Heart right ventricle (tissue), 16 donors: ENCODE results near the gene LHFPL3. TPM values are rescaled to one million over a fixed set of nuclear protein-coding genes. Genes with fewer than 3 reads are reported as not detected.

ENCODE experiments used
- ATAC-seq, 8 donors: fragments of 200-7000 bp; cut with Tn5 transposase; one replicate each; pipeline ENCODE4 v1.9.1; 2020; ENCODE audit warnings: mild to moderate bottlenecking in 8 of 8, moderate library complexity in 8 of 8, moderate number of reproducible peaks in 1 of 8
- DNase-seq, 2 donors: peaks; one replicate each; pipeline ENCODE4 v3.0.0-alpha.2; 2020
- H3K27ac ChIP-seq, 10 donors: fragments of 200-600 bp; sonication (generic) in 2 of 10; one replicate each; pipeline versions ENCODE4 v1.5.0 to v1.8.0; 2020 to 2022; ENCODE audit warnings: mild to moderate bottlenecking in 3 of 10
- H3K27me3 ChIP-seq, 7 donors: fragments of 200-600 bp; one replicate each; pipeline ENCODE4 v1.8.0; 2021 to 2022; ENCODE audit warnings: mild to moderate bottlenecking in 2 of 7
- H3K36me3 ChIP-seq, 9 donors: fragments of 200-600 bp; sonication (generic) in 1 of 9; one replicate each; pipeline versions ENCODE4 v1.5.0 to v1.8.0; 2020 to 2022; ENCODE audit warnings: mild to moderate bottlenecking in 2 of 9
- H3K4me1 ChIP-seq, 9 donors: fragments of 200-600 bp; sonication (generic) in 1 of 9; one replicate each; pipeline versions ENCODE4 v1.5.0 to v1.8.0; 2020 to 2022; ENCODE audit warnings: mild to moderate bottlenecking in 4 of 9
- H3K4me3 ChIP-seq, 10 donors: fragments of 200-600 bp; sonication (generic) in 2 of 10; one replicate each; pipeline versions ENCODE4 v1.5.0 to v1.8.0; 2020 to 2022; ENCODE audit warnings: mild to moderate bottlenecking in 7 of 10, moderate library complexity in 2 of 10
- H3K9me3 ChIP-seq, 11 donors: fragments of 200-600 bp in 10 of 11; sonication (generic) in 2 of 11; one replicate each; pipeline versions ENCODE4 v1.5.0 to v1.8.0; 2013 to 2022; ENCODE audit warnings: mild to moderate bottlenecking in 2 of 11, control low read depth in 1 of 11, moderate library complexity in 1 of 11
- CTCF ChIP-seq, 9 donors: fragments of 200-600 bp; sonication (generic) in 2 of 9; IDR thresholded peaks; one replicate each; pipeline versions ENCODE4 v1.5.0 to v1.8.0; 2021 to 2022; ENCODE audit warnings: antibody characterized with exemption in 9 of 9, mild to moderate bottlenecking in 5 of 9, moderate library complexity in 1 of 9
- WGBS, 2 donors: extraction: QIAGEN DNeasy Blood & Tissue Kit; methylation state at CpG; one replicate each; pipeline ENCODE4 v1.1.7; 2013; ENCODE audit warnings: inconsistent platforms in 1 of 2; 5-methylcytosine and 5-hydroxymethylcytosine counted together
- intact Hi-C, 10 donors: fragments of 100-400 bp; cut with DNase I; formaldehyde crosslinking; loops; one replicate each; pipeline versions ENCODE4 v1.11.1 to v1.14.2; 2022
- polyA plus RNA-seq, 2 donors: library from polyadenylated mRNA; stranded (reverse); fragments of 200-250 nt; gene quantifications; one replicate each; pipeline ENCODE4 v1.2.3, GENCODE V29; 2013
- total RNA-seq, 10 donors: library from RNA; stranded (reverse); fragmentation: NEBNext Ultra II Directional in 3 of 10; extraction: Animal tissue kit (Norgen Biotek cat#: 25700) in 3 of 10; gene quantifications; one replicate each; pipeline versions ENCODE4 v1.2.1 to v1.2.4, GENCODE V29; 2021 to 2023
- donor health status: Arrhythmogenic right ventricular cardiomyopathy.
- donor health status: ischemic (EF 13 %, LVEDD 7.1; RV severe dilation, severe dysfunction).
- donor health status: healthy with polysubstance abuse.
- donor health status: DM: no; HTN: yes; CAD: no.
- donor health status: DM: no; HTN: no; CAD: no.
- donor health status: ischemic (EF 25% LVEDD 6.9; RV normal size, moderate dysfunction).
- donor health status: ischemic (EF 25% LVEDD 5.7; RV mildly dilated, moderate dysfunction).
- donor health status: healthy.
- donor health status: DM: yes; HTN: yes; CAD: no.
- donor health status: Ischemic cardiomyopathy.
- donor health status: ischemic (EF 35%, LVEDD 5.7; RV mildly dilated, moderate dysfunction).
- donor health status: nonischemic (EF 11% LVEDD 7.7; RV severe dilation, severe dysfunction).
- donor health status: DM: yes; HTN: yes; CAD: no.
- donor health status: PGD.
- donor health status: ischemic (EF 29% LVEDD 5.4; RV normal size, mild dysfunction).
- donor health status: nonischemic (EF 23%, LVEDD 6.1; RV moderate dilation, normal function).

Gene LHFPL3
- total and polyA plus RNA-seq, 12 donors = not detected

- Histone ChIP-seq H3K27ac (no peak overlapping the region), H3K4me1 (no peaks in the 10 kb centered on the region), H3K9me3 (no peaks in the 10 kb centered on the region), H3K4me3 (no peak overlapping the region), H3K27me3 (peaks cover 0 to 8% (median 0%) of the 10 kb centered on the region in 7 donors), H3K36me3 (no peaks in the 10 kb centered on the region)
- 44 to 50% methylated on average over 2 of the region's 2 CpGs for WGBS, 2 donors
- intact Hi-C loops = no loop called here
- DNase-seq (no peak), ATAC-seq (no peak)
- TF ChIP-seq CTCF (IDR thresholded peaks at IDR 0.05) = no peak
These were observed 87.3 kb downstream of the LHFPL3 start for GRCh38 chr7:104415700-104416099.

- H3K36me3 ChIP-seq = no peaks in the 10 kb centered on the region
- no peaks in the 10 kb centered on the region for H3K9me3 ChIP-seq
- no peak overlapping the region for H3K27ac ChIP-seq
- H3K4me3 ChIP-seq = no peak overlapping the region
- intact Hi-C loops = no loop called here
- no peak for DNase-seq
- peaks cover 0 to 8% (median 0%) of the 10 kb centered on the region in 7 donors for H3K27me3 ChIP-seq
- no peak for ATAC-seq
- no peaks in the 10 kb centered on the region for H3K4me1 ChIP-seq
- WGBS, 2 donors = 75 to 79% methylated on average over 6 of the region's 6 CpGs
- TF ChIP-seq CTCF (IDR thresholded peaks at IDR 0.05) = no peak
These were observed 88.5 kb downstream of the LHFPL3 start for GRCh38 chr7:104416866-104417393.

- Histone ChIP-seq H3K4me3 (no peak overlapping the region), H3K27ac (no peak overlapping the region), H3K36me3 (no peaks in the 10 kb centered on the region), H3K4me1 (no peaks in the 10 kb centered on the region), H3K27me3 (peaks cover 0 to 5% (median 0%) of the 10 kb centered on the region in 7 donors), H3K9me3 (no peaks in the 10 kb centered on the region)
- no peak for TF ChIP-seq CTCF (IDR thresholded peaks at IDR 0.05)
- 57 to 63% methylated on average over 1 of the region's 1 CpG for WGBS, 2 donors
- DNase-seq (no peak), ATAC-seq (no peak)
- intact Hi-C loops = no loop called here
These were observed 103.5 kb downstream of the LHFPL3 start for GRCh38 chr7:104431930-104432329.

- Histone ChIP-seq H3K27me3 (peaks cover 0 to 5% (median 0%) of the 10 kb centered on the region in 7 donors), H3K9me3 (peaks cover 0 to 7% (median 0%) of the 10 kb centered on the region in 11 donors), H3K36me3 (no peaks in the 10 kb centered on the region), H3K4me3 (no peak overlapping the region), H3K27ac (no peak overlapping the region), H3K4me1 (no peaks in the 10 kb centered on the region)
- WGBS, 2 donors = 94 to 95% methylated on average over 2 of the region's 2 CpGs
- ATAC-seq (no peak), DNase-seq (no peak)
- TF ChIP-seq CTCF (IDR thresholded peaks at IDR 0.05) = no peak
- intact Hi-C loops = no loop called here
These were observed 105.7 kb downstream of the LHFPL3 start for GRCh38 chr7:104434129-104434528.
